K562 (cell line): ENCODE results near the gene MBD4.
A peak's percentile ranks its signal among the peaks of the same experiment; 100 is the strongest.

ENCODE experiments used
- EZH2 ChIP-seq: IDR thresholded peaks from 2 replicates; pipeline ENCODE4 v1.6.1; 2012; ENCODE audit warnings: low read depth, mild to moderate bottlenecking, inconsistent platforms, low read length, borderline replicate concordance
- PCBP1 ChIP-seq: fragments of 200-400 bp; formaldehyde crosslinking; IDR thresholded peaks from 2 replicates; pipeline ENCODE4 v1.6.1; 2018; ENCODE audit warnings: mild to moderate bottlenecking, low read depth, low read length; ENCODE audit not compliant: poor library complexity, severe bottlenecking
- POLR2A ChIP-seq: fragments of 450-650 bp; conservative IDR thresholded peaks from 2 replicates; pipeline ENCODE4 v1.6.1; 2016
- XRCC5 ChIP-seq: fragments of 200-400 bp; formaldehyde crosslinking; IDR thresholded peaks from 2 replicates; pipeline ENCODE4 v1.6.1; 2017; ENCODE audit warnings: low read depth, mild to moderate bottlenecking, low read length
- ZKSCAN1 ChIP-seq: fragments of 150-350 bp; IDR thresholded peaks from 2 replicates; pipeline ENCODE4 v1.6.1; 2016; ENCODE audit warnings: low read depth, low read length
- ZNF184 ChIP-seq: sonication (generic); formaldehyde crosslinking; IDR thresholded peaks from 2 replicates; pipeline ENCODE4 v1.5.0; 2020; ENCODE audit warnings: missing genetic modification reagents
- ZNF384 ChIP-seq: IDR thresholded peaks from 2 replicates; pipeline ENCODE4 v1.6.1; 2012; ENCODE audit warnings: low read depth, low read length, improper control_type of control experiment
- TF ChIP-seq, protein P1 (sequence below), 3 experiments: IDR thresholded peaks in 2 of 3; conservative IDR thresholded peaks in 1 of 3; 2 replicates each; pipeline ENCODE4 v1.5.1; 2011 to 2012; ENCODE audit warnings: low read length in 3 of 3, mild to moderate bottlenecking in 3 of 3, control low read depth in 2 of 3, improper control_type of control experiment in 1 of 3, inconsistent platforms in 1 of 3, low read depth in 1 of 3, mixed read lengths in 1 of 3, moderate library complexity in 1 of 3; ENCODE audit not compliant: insufficient read depth in 2 of 3

DNA sequence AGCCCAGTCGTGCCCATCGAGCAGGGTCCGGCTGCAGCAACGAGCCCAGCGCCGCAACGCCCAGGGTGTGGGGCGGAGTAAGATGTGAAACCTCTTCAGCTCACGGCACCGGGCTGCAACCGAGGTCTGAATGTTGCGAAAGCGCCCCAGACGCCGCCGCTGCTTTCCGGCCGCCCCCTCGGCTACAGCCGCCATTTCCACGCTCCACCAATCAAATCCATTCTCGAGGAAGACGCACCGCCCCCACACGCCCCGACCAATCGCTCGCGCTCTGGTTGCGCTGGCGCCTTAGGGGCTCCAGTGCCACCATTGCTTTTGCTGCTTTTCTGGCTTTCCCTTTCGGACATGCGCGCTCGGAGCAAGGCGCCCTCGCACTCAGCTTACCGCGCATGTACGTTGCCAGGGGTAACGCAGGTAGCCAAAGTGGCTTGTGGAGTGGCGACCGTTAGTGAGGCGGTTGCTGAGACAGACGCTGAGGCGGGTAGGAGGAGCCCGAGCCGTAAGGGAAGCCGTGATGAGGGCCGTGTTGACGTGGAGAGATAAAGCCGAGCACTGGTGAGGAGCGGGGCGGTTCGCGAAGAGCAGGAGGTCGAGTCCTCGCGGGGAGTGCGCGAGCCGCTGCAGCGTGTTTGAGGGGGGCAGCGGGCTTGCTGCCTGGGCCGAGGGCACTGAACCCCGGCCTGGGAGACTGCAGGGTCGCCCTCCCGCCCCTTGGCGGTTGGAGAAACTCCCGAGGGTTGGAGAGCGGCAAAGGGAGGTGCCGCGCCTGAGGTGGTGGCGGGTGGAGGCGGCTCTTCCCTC, at the start of gene MBD4, which contains the start of gene IFT122:
- TF ChIP-seq ZNF184 (no peak), EZH2 (no peak), ZNF384 (peak; percentile 10; the same call in 1 of the 2 replicates), PCBP1 (no peak), POLR2A (peak; percentile 91), XRCC5 (0 out of 2 replicates have a peak, but pooled peaks have one; percentile 14), ZKSCAN1 (no peak)
- TF ChIP-seq, protein P1, sequence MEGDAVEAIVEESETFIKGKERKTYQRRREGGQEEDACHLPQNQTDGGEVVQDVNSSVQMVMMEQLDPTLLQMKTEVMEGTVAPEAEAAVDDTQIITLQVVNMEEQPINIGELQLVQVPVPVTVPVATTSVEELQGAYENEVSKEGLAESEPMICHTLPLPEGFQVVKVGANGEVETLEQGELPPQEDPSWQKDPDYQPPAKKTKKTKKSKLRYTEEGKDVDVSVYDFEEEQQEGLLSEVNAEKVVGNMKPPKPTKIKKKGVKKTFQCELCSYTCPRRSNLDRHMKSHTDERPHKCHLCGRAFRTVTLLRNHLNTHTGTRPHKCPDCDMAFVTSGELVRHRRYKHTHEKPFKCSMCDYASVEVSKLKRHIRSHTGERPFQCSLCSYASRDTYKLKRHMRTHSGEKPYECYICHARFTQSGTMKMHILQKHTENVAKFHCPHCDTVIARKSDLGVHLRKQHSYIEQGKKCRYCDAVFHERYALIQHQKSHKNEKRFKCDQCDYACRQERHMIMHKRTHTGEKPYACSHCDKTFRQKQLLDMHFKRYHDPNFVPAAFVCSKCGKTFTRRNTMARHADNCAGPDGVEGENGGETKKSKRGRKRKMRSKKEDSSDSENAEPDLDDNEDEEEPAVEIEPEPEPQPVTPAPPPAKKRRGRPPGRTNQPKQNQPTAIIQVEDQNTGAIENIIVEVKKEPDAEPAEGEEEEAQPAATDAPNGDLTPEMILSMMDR (IDR thresholded peaks at IDR 0.05 in 2 of 3, conservative IDR thresholded peaks at IDR 0.05 in 1 of 3; ENCODE audit: insufficient read depth in 2 of 3, low read depth in 1 of 3, low read length in 3 of 3) = no peak
